Caco-2 (cell line): ENCODE measurements around the gene UNC80. TPM values are rescaled to one million over a fixed set of nuclear protein-coding genes. Genes with fewer than 3 reads are reported as not detected.

Experiments
- BruUV-seq: library from RNA; stranded (reverse); fragments of 400-500 nt; replicated peaks from 2 replicates; lab custom pipeline; 2021; lab: Mats Ljungman, UMichigan
- CTCF ChIA-PET: fragments of 300-600 bp; sonication (Branson Sonifier 250); formaldehyde crosslinking; loops from one replicate; lab custom pipeline; 2022; ENCODE audit warnings: antibody characterized with exemption; lab: Charles Lee
- POLR2A ChIA-PET: fragments of 300-600 bp; sonication (Branson Sonifier 250); formaldehyde crosslinking; loops from one replicate; lab custom pipeline; 2022; ENCODE audit warnings: antibody characterized with exemption; lab: Charles Lee
- DNase-seq, 2 experiments: peaks; one replicate each; pipeline versions ENCODE4 v3.0.0 to v3.0.0-alpha.2; 2020 to 2022
- H3K27me3 ChIP-seq: replicated peaks from 2 replicates; pipeline ENCODE4 v1.6.0; 2011; ENCODE audit warnings: low read length; ENCODE audit not compliant: control insufficient read depth, insufficient read depth
- H3K36me3 ChIP-seq: 2 replicates; pipeline ENCODE4 v1.5.1; 2011; ENCODE audit warnings: low read length; ENCODE audit not compliant: control insufficient read depth, insufficient read depth
- H3K4me1 ChIP-seq: fragments of 250-450 bp; sonication (Bioruptor Pico); 2 replicates; pipeline ENCODE4 v1.5.1; 2020; ENCODE audit warnings: mild to moderate bottlenecking
- H3K4me3 ChIP-seq: 2 replicates; pipeline ENCODE4 v1.5.1; 2011; ENCODE audit warnings: low read depth, mild to moderate bottlenecking, control low read depth, low read length
- H3K9me3 ChIP-seq: fragments of 250-450 bp; sonication (Bioruptor Pico); 2 replicates; pipeline ENCODE4 v1.5.1; 2020; ENCODE audit warnings: mild to moderate bottlenecking, moderate library complexity
- H3K27ac Mint-ChIP-seq: one replicate; pipeline ENCODE4 v1.8.0; 2022; ENCODE audit warnings: mixed read lengths; ENCODE audit not compliant: unreplicated experiment
- H3K27me3 Mint-ChIP-seq: one replicate; pipeline ENCODE4 v1.8.0; 2022; ENCODE audit warnings: mixed read lengths; ENCODE audit not compliant: insufficient read depth, unreplicated experiment
- H3K36me3 Mint-ChIP-seq: one replicate; pipeline ENCODE4 v1.8.0; 2022; ENCODE audit warnings: mild to moderate bottlenecking, mixed read lengths; ENCODE audit not compliant: insufficient read depth, unreplicated experiment
- H3K4me1 Mint-ChIP-seq: one replicate; pipeline ENCODE4 v1.8.0; 2022; ENCODE audit warnings: low read depth, mixed read lengths; ENCODE audit not compliant: unreplicated experiment
- H3K4me3 Mint-ChIP-seq: one replicate; pipeline ENCODE4 v1.8.0; 2022; ENCODE audit warnings: mild to moderate bottlenecking, moderate library complexity, mixed read lengths; ENCODE audit not compliant: unreplicated experiment
- H3K9me3 Mint-ChIP-seq: one replicate; pipeline ENCODE4 v1.8.0; 2022; ENCODE audit warnings: mixed read lengths; ENCODE audit not compliant: unreplicated experiment
- CTCF ChIP-seq, 2 experiments: fragments of 200-600 bp in 1 of 2; IDR thresholded peaks; 1 replicate in 1 of 2; 2 replicates in 1 of 2; pipeline versions ENCODE4 v1.5.1 to v1.8.0; 2011 to 2022; ENCODE audit warnings: antibody characterized with exemption in 1 of 2, control low read depth in 1 of 2, inconsistent platforms in 1 of 2, low read depth in 1 of 2, low read length in 1 of 2, mild to moderate bottlenecking in 1 of 2, moderate library complexity in 1 of 2; ENCODE audit not compliant: insufficient read depth in 1 of 2, severe bottlenecking in 1 of 2, unreplicated experiment in 1 of 2
- intact Hi-C: fragments of 100-400 bp; cut with micrococcal nuclease; formaldehyde crosslinking; loops from one replicate; pipeline ENCODE4 v1.10.0; 2022; ENCODE audit not compliant: unreplicated experiment
- total RNA-seq: library from RNA; stranded (reverse); gene quantifications from 2 replicates; pipeline ENCODE4 v1.2.3, GENCODE V29; 2022

UNC80 gene
- total RNA-seq, 1 experiment from 2014 or later: not detected

- no peak overlapping the region for H3K4me3 ChIP-seq
- no peaks in the 10 kb centered on the region for H3K4me1 Mint-ChIP-seq
- H3K4me1 ChIP-seq: no peaks in the 10 kb centered on the region
- H3K36me3 Mint-ChIP-seq: no peaks in the 10 kb centered on the region
- POLR2A ChIA-PET: no interaction called here
- no peaks in the 10 kb centered on the region for H3K27me3 Mint-ChIP-seq
- CTCF ChIA-PET: no interaction called here
- intact Hi-C loops: loop anchor here (2.0 to 10.0 kb wide), 4 partner anchors 385 to 1565 kb away; partner anchors contain the start of gene MAP2
- no peaks in the 10 kb centered on the region for H3K27me3 ChIP-seq
- H3K27ac Mint-ChIP-seq: no peak overlapping the region
- H3K9me3 ChIP-seq: no peaks in the 10 kb centered on the region
- no peak for DNase-seq
- BruUV-seq: no TSS peak
- no peaks in the 10 kb centered on the region for H3K9me3 Mint-ChIP-seq
- no peak overlapping the region for H3K4me3 Mint-ChIP-seq
- TF ChIP-seq CTCF (IDR thresholded peaks at IDR 0.05; ENCODE audit: insufficient read depth in 1 of 2, low read depth in 1 of 2, low read length in 1 of 2, severe bottlenecking in 1 of 2, unreplicated experiment in 1 of 2): no peak
- no peaks in the 10 kb centered on the region for H3K36me3 ChIP-seq
These were observed 188.4 kb downstream of the UNC80 start for GRCh38 chr2:209960045-209960444.

GRCh38 chr2:209960676-209961630 lies 189.3 kb downstream of the UNC80 start:
- ChIA-PET CTCF (interaction anchor here (0.6 to 1.3 kb wide), 8 partner anchors 8 to 365 kb away, joined by 3 to 9 read pairs (median 4); partner anchors contain the start of gene KANSL1L), POLR2A (no interaction called here)
- Mint-ChIP-seq H3K4me3 (no peak overlapping the region), H3K27me3 (no peaks in the 10 kb centered on the region), H3K27ac (no peak overlapping the region), H3K4me1 (no peaks in the 10 kb centered on the region), H3K36me3 (no peaks in the 10 kb centered on the region), H3K9me3 (no peaks in the 10 kb centered on the region)
- intact Hi-C loops: loop anchor here (1.0 to 10.0 kb wide), 6 partner anchors 25 to 1566 kb away; partner anchors contain the start of gene MAP2
- Histone ChIP-seq H3K4me1 (no peaks in the 10 kb centered on the region), H3K27me3 (no peaks in the 10 kb centered on the region), H3K4me3 (no peak overlapping the region), H3K9me3 (no peaks in the 10 kb centered on the region), H3K36me3 (no peaks in the 10 kb centered on the region)
- DNase-seq: peak; percentile 52 to 55
- TF ChIP-seq CTCF (IDR thresholded peaks at IDR 0.05; ENCODE audit: insufficient read depth in 1 of 2, low read depth in 1 of 2, low read length in 1 of 2, severe bottlenecking in 1 of 2, unreplicated experiment in 1 of 2): peak; percentile 64 to 76
- BruUV-seq: no TSS peak

GRCh38 chr2:209965723-209966122 lies 194.1 kb downstream of the UNC80 start:
- no peaks in the 10 kb centered on the region for H3K9me3 Mint-ChIP-seq
- H3K9me3 ChIP-seq: no peaks in the 10 kb centered on the region
- BruUV-seq: no TSS peak
- no peak overlapping the region for H3K27ac Mint-ChIP-seq
- no peak overlapping the region for H3K4me3 ChIP-seq
- peaks cover 9% of the 10 kb centered on the region for H3K4me1 Mint-ChIP-seq
- no peak overlapping the region for H3K4me3 Mint-ChIP-seq
- H3K27me3 ChIP-seq: no peaks in the 10 kb centered on the region
- POLR2A ChIA-PET: no interaction called here
- H3K36me3 Mint-ChIP-seq: no peaks in the 10 kb centered on the region
- H3K27me3 Mint-ChIP-seq: no peaks in the 10 kb centered on the region
- no peak for DNase-seq
- TF ChIP-seq CTCF (IDR thresholded peaks at IDR 0.05; ENCODE audit: insufficient read depth in 1 of 2, low read depth in 1 of 2, low read length in 1 of 2, severe bottlenecking in 1 of 2, unreplicated experiment in 1 of 2): no peak
- 0 out of 2 replicates have a peak, but pooled peaks cover 4% of the 10 kb centered on the region for H3K4me1 ChIP-seq
- intact Hi-C loops: loop anchor here (10.0 kb wide), 1 partner anchor 391 kb away; no protein-coding TSS in a partner anchor
- no peaks in the 10 kb centered on the region for H3K36me3 ChIP-seq
- CTCF ChIA-PET: no interaction called here
